GM19395 (cell line): Measurements from ENCODE around the gene TRPM3.

Experiments used
- ATAC-seq: cut with Tn5 transposase; IDR thresholded peaks from one replicate; pipeline ENCODE4 v1.9.1; 2021; ENCODE audit warnings: mild to moderate bottlenecking, moderate library complexity; ENCODE audit not compliant: unreplicated experiment

The TRPM3 gene

GRCh38 chr9:70901746-70902145 is 219.7 kb downstream of the TRPM3 start:
- ATAC-seq: no peak

- ATAC-seq: no peak
These were observed 220.4 kb downstream of the TRPM3 start for GRCh38 chr9:70901013-70901412.

DNA sequence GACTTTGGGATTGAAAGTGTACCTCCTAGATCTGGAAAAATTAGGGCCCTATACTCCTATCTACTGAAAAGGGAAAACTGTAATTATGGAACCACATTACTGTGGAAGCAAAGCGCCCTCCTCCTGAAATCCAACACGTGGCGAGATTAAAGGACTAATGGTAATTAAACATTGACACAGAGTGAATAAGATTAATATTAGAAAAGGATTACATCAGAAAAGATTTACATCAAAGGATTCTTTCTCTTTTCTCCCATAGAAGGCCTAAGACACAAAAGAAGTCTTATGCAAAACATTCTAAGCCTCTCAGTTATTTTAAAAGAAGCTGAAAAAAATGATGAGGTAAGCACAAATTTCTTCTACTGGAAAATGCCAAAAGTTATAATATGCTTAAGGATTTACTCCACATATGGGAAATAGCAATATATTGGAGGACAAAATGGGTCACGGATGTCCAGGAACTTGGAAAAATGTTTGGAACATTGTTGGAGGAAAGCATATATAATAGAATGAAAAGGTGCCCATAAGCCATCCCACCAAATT is 227.8 kb downstream of the TRPM3 start:
- ATAC-seq: no peak

GRCh38 chr9:70888471-70888870 is 232.9 kb downstream of the TRPM3 start:
- ATAC-seq: no peak

GRCh38 chr9:70887826-70888225 is 233.6 kb downstream of the TRPM3 start:
- no peak for ATAC-seq

DNA sequence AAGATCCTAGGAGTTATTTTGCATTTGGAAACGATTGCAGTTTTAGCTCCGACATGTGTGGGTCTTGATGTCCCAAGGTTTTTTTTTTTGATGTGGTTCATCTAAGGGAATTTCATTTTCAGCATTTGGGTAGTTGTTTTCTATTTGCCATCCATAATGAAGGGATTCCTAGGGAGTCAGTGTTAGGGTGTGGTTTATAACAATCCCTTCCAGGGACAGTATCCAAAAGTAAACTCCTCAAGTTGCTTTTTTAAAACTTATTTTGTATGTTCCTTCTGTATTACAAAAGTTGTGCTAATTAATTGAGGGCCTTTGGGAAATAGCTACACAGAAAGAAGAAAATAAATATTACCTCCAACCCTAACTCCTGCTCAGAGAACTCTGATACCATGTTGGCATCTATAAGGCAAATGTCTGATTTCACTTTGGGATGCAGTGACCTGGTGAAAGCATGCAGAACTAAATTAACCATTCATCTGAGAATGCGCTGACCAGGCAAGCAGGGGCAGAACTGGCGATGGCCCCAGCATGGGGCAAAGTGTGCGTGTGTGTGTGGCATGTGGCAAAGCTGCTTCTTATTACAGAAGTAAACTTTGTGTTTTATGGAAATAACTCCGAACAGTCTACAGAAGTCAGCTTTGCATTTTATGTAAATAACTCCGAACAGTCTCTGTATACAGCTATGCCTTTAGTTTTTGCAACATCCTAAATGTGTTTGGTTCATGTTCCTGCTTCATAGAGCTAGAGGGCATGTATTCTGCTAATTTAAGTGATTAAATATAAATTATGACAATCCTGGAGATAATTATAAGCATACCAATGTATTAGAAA is 237.2 kb downstream of the TRPM3 start:
- no peak for ATAC-seq

GRCh38 chr9:70883056-70883455 is 238.4 kb downstream of the TRPM3 start:
- no peak for ATAC-seq

- no peak for ATAC-seq
These were observed 240.1 kb downstream of the TRPM3 start for GRCh38 chr9:70881333-70881732.

- no peak for ATAC-seq
These were observed 240.9 kb downstream of the TRPM3 start for GRCh38 chr9:70880535-70880934.

GRCh38 chr9:70878576-70878975 is 242.8 kb downstream of the TRPM3 start:
- ATAC-seq: no peak

GRCh38 chr9:70874451-70874850 is 247.0 kb downstream of the TRPM3 start:
- no peak for ATAC-seq

DNA sequence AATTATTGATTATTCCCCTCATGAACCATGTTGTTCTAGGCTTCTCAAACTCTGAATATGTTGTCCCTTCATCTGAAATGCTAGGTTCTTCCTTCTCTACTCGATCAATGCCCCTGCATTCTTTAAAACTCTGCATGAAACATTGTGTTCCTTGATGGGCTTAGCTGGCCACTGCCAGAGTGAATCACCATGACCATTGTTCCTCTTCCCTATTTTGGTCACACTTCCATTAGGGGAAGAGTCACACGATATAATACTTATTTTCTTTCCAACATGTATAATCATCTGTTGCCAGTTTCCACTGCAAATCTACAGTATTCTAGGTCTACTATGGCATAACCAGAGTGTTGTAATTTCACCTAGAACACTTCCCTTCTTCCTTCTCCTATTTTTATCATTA is 247.9 kb downstream of the TRPM3 start:
- ATAC-seq: no peak

DNA sequence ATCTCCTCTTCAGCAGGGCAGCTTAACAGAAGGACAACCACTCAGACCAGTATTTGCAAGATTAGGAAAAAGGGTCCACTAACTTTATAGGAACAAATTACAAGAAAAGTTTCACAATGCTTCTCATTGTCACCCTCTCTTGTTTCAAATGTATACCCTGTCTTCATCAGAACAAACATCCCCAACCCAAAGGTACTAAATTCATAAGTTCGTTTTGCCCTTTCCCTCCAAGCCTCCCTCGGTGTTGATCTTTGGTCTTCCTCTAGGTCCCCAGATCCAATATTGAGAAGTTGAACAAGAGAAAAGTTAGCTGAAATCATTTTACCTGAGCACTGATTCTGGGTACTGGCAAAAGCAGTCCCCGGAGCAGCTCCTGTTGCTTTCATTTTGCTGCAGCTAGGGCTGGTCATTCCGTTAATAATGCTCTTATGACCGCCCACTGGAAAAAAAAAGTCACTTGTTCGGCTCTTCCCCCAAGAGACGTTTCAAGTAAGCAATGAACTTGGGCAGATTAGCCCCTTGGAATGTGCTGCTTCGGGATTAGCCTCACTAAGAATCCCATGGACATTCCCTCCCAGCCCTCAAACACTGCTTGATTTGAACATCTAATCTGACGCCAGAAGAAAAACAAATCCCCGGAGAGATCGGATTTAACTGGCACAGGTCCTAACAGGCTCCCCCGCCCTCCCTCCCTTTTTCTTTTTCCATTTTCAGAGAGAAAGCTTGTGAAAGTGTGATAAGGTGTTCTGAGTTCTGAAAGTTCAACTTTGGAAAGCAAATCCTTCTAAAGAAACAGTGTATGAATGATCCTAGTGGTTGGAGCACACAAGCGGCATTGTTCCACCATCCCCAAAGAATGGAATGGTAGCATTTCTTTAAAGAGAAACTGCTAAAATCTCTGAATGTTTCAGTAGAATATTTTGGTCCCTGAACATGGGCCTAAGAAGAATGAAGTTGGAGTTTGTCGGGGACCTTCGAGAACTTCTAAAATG is 252.5 kb downstream of the TRPM3 start:
- ATAC-seq: no peak

DNA sequence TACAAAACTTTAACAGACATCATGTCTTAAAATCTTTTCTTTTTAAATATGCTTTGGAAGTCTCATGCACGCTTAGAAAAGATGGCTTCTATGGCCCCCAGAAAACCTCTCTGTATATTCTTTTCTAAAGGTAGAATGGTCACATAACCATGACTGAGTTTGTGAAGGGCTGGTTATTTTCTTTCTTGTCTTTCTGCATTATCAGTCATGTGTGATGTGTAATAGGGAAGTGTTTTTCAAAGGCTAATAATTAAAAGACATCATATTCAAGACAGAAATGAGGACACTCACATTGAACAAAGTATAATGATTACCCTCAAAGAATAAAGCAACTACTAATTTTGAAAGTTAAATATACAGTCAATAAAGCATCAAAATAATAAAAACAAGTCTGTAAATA is 253.4 kb downstream of the TRPM3 start:
- no peak for ATAC-seq

DNA sequence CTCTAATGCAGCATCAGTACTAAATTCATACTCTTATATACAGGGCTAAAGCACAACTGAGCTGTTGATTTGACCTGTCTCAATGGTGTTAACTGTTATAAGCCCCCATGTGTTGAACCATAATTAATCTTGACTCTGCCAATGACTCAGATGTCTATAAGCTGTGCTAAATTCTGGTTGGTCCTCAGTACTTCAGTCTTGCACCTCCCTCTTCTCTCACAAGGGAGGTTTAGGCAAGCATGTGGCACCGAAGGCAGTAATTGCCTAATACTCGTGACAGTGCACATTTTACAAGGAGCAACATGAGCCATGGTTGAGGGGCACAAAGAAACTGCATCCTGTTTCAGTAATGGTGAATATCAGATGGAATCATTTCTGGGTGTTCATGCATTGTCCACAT is 255.9 kb downstream of the TRPM3 start:
- no peak for ATAC-seq

DNA sequence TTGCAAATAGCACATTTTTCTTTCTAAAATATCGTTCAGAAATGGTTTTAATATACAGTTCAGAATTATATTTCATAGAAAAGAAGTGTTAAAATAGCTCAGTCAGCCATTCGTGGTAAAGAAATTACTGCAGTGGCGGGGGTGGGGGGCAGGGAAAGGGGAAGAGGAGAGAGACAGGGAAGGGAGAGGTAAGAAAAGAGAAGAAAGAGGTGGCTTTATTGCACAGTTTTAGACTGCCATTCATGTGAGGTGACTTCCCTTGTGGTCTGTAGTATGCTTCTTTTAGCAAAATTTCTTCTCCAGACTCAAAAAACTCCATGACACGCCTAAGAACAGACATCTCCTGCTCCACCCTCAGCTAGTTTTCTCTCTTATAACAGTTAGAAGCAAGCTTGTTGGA is 259.6 kb downstream of the TRPM3 start:
- no peak for ATAC-seq

GRCh38 chr9:70861376-70861775 is 260.0 kb downstream of the TRPM3 start:
- no peak for ATAC-seq

DNA sequence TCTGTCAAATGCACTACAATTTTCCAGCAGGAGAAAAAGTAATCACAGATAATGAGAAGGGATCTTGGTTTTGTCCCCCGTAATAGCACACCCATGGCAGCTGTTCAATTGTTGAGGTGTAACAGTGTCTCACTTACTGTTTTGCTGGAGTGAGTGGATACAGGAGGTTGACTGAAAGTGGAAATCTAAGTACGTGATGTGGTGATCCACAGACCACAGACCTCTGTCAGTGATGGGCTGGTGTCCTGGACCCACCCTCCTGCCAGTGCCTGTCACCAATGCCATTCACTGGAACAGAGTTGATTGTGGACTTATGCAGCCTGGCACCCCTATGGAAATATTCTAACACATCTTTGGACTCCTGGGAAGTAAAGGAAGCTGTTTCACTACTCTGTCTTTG is 261.7 kb downstream of the TRPM3 start:
- no peak for ATAC-seq

GRCh38 chr9:70856411-70856810 is 265.0 kb downstream of the TRPM3 start:
- no peak for ATAC-seq

- no peak for ATAC-seq
These were observed 268.6 kb downstream of the TRPM3 start for GRCh38 chr9:70852711-70853240.

GRCh38 chr9:70840266-70840665 is 281.2 kb downstream of the TRPM3 start:
- ATAC-seq: no peak
